ENCODE measurements around the gene HBP1. TPM values are rescaled to one million over a fixed set of nuclear protein-coding genes. Genes with fewer than 3 reads are reported as not detected.
"Not testable (repeated sequence)": the region's sequence is repeated elsewhere in the genome, so short reads cannot be mapped to it uniquely, and the experiment has no call there.

Gene HBP1
- total RNA-seq, 1 donor = 75.7 TPM

- DNase-seq (ENCODE audit: low read depth in 2 of 3, low spot score in 2 of 3) = no peak
Measured at GRCh38 chr7:107154826-107155225, 14.0 kb upstream of the HBP1 start.

DNA sequence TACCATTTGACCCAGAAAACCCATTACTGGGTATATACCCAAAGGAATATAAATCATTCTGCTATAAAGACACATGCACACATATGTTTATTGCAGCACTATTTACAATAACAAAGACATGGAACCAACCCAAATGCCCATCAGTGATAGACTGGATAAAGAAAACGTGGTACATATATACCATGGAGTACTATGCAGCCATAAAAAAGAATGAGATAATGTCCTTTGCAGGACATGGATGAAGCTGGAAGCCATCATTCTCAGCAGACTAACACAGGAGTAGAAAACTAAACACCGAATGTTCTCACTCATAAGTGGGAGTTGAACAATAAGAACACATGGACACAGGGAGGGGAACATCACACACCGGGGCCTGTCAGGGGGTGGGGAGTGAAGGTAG is 13.1 kb upstream of the HBP1 start:
- not testable (repeated sequence) for DNase-seq (ENCODE audit: low read depth in 2 of 3, low spot score in 2 of 3)

DNA sequence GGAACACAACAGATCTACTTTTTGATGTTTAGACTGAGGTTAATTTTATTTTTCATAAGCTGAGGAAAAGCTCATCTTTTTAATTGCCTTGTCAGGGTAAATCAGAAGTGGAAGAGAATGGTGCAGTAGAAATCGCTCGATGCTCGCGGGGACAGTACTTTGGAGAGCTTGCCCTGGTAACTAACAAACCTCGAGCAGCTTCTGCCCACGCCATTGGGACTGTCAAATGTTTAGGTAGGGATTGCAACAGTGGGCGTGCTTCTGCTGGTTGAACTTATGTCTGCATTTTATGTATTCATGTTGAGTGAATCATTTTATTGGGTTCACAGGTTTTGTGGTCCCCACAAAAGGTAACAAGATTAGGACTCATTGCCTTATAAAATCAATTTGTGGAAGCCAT is 11.7 kb upstream of the HBP1 start:
- no peak for DNase-seq (ENCODE audit: low read depth in 2 of 3, low spot score in 2 of 3)

DNA sequence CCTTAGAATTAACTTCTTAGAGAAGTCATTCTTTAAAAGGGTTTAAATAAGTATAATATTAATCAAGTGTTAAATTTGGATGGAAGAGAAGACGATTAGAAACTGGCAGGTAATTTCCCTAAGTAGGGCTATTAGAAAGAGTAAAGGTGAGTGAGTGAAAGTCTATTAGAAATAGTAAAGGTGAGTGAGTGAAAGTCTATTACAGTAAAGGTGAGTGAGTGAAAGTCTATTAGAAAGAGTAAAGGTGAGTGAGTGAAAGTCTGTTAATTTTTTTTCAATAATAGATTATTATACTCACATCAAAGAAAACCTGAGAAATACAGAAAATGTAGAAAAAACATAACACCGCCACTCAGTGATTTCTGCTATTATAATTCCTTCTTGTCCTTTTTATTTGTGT is 10.8 kb upstream of the HBP1 start:
- no peak for DNase-seq (ENCODE audit: low read depth in 2 of 3, low spot score in 2 of 3)

- DNase-seq (ENCODE audit: low read depth in 2 of 3, low spot score in 2 of 3) = no peak
Measured at GRCh38 chr7:107160389-107160788, 8.4 kb upstream of the HBP1 start.

DNA sequence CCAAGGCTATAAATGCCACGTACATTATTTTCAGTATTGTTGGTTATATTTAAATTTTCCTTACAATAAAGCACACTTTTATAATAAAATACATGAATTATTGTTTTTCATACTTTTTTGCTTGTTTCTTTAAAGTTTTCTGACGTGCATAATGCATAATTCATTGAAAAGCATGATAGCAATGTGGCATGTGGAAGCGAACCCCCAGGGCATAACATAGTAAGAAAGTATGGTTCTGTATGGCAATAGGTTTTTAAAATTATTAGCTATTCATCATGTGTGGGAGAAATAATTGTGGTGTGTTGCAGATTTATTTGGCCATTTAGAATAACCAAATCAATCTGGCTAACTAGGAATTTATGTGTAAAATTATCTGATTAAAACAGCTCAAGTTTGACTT is 7.4 kb upstream of the HBP1 start:
- no peak for DNase-seq (ENCODE audit: low read depth in 2 of 3, low spot score in 2 of 3)

GRCh38 chr7:107162475-107162874 is 6.3 kb upstream of the HBP1 start:
- no peak for DNase-seq (ENCODE audit: low read depth in 2 of 3, low spot score in 2 of 3)

GRCh38 chr7:107164092-107164491 is 4.7 kb upstream of the HBP1 start:
- no peak for DNase-seq (ENCODE audit: low read depth in 2 of 3, low spot score in 2 of 3)

GRCh38 chr7:107165341-107165740 is 3.5 kb upstream of the HBP1 start:
- DNase-seq (ENCODE audit: low read depth in 2 of 3, low spot score in 2 of 3) = no peak

- no peak for DNase-seq (ENCODE audit: low read depth in 2 of 3, low spot score in 2 of 3)
Measured at GRCh38 chr7:107166736-107167426, 1.9 kb upstream of the HBP1 start.

- DNase-seq (ENCODE audit: low read depth in 2 of 3, low spot score in 2 of 3) = peak in 2 of 3 donors; percentile 68 to 82
Measured at GRCh38 chr7:107167483-107168232, 1.1 kb upstream of the HBP1 start.

- DNase-seq (ENCODE audit: low read depth in 2 of 3, low spot score in 2 of 3) = peak; percentile 59 to 96 (median 96)
Measured at GRCh38 chr7:107169120-107170050, 582 bp downstream of the HBP1 start.

DNA sequence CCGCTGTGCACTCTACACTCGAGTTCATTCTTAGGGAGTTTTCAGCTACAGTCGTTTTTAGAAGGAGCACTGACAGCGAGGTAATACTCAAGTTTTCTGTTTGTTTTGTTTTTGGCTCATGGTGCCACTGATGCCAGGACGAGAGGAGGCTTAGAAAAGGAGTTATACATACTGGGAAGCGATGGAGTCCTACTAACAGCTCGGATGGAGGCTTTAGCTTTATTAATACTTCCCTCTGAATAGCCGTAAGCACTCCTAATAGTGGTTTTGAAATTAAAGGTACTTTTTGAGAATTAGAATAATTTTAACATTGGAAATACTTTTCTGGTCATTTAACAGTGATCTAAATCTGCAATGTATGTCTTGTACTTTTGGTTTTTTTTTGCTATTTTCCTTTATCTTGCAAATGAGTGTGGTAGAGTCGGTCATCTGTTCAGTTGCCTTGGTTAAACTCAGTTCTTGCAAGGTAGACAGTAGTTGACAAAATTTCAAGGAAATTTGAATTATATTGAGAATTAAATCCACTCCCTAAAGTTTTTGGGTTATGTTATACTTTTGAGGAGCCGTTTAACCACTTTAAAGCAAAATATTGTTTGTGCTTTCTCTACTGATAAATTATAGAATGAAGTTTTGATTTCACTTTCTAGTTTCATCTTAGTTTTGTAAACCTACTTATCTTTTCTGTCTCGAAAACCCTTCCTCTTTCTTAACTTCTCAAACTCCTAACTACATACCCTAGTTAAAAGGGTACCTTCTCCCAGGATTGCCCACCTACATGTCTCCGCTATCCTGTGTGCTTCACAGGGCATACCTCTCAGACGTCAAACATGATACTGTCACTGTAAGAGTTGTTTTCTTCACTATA is 1.5 kb downstream of the HBP1 start:
- DNase-seq (ENCODE audit: low read depth in 2 of 3, low spot score in 2 of 3) = no peak

DNA sequence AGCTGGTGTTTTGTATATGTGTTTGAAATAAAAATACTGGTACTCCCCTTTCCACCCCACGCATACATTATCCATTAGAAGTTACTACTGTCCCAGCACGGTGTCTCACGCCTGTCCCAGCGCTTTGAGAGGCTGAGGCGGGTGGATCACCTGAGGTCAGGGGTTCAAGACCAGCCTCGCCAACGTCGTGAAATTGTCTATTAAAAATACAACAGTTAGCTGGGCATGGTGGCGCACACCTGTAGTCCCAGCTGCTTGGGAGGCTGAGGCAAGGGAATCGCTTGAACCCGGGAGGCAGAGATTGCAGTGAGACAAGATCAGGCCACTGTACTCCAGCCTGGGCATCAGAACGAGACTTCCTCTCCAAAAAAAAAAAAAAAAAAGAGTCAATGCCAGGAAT is 2.7 kb downstream of the HBP1 start:
- DNase-seq (ENCODE audit: low read depth in 2 of 3, low spot score in 2 of 3) = no peak

GRCh38 chr7:107172276-107173032 is 3.7 kb downstream of the HBP1 start:
- DNase-seq (ENCODE audit: low read depth in 2 of 3, low spot score in 2 of 3) = no peak

DNA sequence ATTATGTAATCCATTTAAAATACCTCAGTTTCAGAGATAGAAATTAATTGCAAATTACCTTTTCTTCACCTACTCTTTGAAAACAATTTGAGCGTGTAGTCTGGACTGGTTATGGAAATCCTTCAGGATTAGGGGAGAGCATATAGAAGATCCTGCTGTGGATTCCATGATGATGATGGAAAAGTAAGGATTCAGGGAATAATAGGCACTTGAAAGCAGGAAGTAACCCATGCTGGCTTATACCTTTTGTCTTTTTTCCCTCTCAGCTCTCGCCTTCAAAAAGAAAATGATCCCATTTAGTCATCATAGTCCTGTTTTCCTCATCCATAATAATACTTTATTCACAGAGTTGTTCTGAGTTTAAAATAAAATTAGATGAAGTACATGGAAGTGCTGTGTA is 4.4 kb downstream of the HBP1 start:
- no peak for DNase-seq (ENCODE audit: low read depth in 2 of 3, low spot score in 2 of 3)

GRCh38 chr7:107173691-107174406 is 5.0 kb downstream of the HBP1 start:
- DNase-seq (ENCODE audit: low read depth in 2 of 3, low spot score in 2 of 3) = no peak

DNA sequence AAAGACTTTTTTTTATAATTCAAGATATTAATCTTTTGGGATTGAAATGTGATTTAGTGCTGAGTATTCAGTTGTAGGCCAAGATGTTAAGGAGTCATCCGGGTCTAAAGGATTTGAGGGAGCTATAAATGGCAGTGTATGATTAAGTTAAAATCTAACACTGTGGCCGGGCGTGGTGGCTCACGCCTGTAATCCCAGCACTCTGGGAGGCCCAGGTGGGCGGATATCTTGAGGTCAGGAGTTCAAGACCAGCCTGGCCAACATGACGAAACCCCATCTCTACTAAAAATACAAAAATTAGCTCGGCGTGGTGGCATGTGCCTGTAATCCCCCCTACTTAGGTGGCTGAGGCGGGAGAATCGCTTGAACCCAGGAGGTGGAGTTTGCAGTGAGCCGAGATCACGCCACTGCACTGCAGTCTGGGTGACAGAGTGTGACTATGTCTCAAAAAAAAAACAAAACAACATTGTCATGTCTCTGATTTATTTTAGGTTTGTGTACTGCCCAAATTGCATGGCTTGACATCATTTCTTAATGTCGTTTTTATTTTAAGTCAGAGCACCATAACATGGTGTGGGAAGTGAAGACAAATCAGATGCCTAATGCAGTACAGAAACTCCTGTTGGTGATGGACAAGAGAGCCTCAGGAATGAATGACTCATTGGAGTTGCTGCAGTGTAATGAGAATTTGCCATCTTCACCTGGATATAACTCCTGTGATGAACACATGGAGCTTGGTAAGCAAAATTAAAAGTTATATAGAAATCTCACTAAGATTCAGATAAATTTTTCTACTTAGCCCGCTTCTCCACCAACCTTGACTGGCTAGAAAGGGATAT is 10.7 kb downstream of the HBP1 start:
- DNase-seq (ENCODE audit: low read depth in 2 of 3, low spot score in 2 of 3) = no peak

Measured in hematopoietic multipotent progenitor cell (in vitro differentiated cells).